Right renal pelvis (tissue), 4 donors: Measurements from ENCODE around the gene GHITM. TPM values are rescaled to one million over a fixed set of nuclear protein-coding genes. Genes with fewer than 3 reads are reported as not detected.
"Not testable (repeated sequence)": the region's sequence is repeated elsewhere in the genome, so short reads cannot be mapped to it uniquely, and the experiment has no call there.

Source experiments
- DNase-seq, 4 donors: peaks; one replicate each; pipeline ENCODE4 v3.0.0-alpha.2; 2013; ENCODE audit warnings: low read depth in 4 of 4, low spot score in 3 of 4, missing footprints in 1 of 4
- polyA plus RNA-seq, 4 donors: library from polyadenylated mRNA; unstranded; fragments of 120-200 nt; gene quantifications; one replicate each; pipeline ENCODE4 v1.2.1, GENCODE V29; 2013; ENCODE audit not compliant: insufficient read length in 4 of 4

The GHITM gene
- polyA plus RNA-seq, 4 donors, result 180 to 205 (median 193) TPM

GRCh38 chr10:84173501-84173929 lies 34.2 kb downstream of the GHITM start, which contains the start of gene GPR15LG:
Gene GPR15LG, plus strand, starts transcription at chr10:84173801. Its CDS starts 51 bp downstream, at chr10:84173852.
- no peak for DNase-seq

GRCh38 chr10:84175436-84175835 lies 36.1 kb downstream of the GHITM start:
- DNase-seq, result no peak

DNA sequence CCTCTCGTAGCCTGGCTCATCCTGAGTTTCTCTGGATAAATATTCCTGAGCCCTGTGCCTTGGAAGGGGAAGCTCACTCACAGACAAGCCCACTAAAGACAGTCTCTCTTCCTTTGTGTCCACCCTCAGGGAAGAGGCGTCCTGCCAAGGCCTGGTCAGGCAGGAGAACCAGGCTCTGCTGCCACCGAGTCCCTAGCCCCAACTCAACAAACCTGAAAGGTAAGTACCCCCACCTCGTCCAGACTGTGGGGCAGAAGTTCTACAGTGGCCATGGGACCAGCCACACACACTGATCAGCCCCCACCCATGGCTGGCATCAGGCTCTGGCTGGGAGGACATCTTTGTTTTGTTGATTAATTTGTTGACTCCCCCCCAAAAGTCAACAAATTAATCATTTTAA lies 37.0 kb downstream of the GHITM start:
- no peak for DNase-seq

DNA sequence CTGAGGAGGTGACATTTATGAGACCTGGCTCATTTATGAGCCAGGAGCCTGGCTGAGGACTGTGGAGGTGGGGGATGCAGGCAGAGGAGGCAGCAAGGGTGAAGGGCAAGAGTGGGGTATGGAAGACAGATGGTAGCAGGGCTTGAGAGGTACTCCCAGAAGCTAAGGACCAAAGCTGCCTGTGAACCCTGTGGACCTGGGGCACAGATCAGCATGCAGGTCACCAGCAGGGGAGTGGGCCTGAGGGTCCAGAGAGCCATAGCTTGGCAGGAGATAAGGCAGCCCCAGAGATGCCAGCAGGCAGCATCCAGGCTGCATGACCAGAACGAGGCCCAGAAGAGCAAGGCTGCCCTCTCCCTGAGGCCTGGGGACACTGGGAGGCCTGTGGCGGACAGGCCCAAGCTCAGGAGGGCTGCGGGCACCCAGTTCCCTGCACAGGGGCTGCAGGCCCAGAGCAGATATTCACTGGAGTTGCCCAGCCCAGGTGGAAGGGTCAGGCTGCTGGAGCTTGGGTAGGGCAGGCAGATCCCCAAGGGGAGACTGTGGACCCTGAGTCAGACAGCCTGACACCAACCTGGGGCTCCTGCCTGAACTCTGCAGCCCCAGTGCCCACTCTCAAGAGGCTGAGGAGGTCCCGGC lies 37.6 kb downstream of the GHITM start:
- DNase-seq, result no peak

DNA sequence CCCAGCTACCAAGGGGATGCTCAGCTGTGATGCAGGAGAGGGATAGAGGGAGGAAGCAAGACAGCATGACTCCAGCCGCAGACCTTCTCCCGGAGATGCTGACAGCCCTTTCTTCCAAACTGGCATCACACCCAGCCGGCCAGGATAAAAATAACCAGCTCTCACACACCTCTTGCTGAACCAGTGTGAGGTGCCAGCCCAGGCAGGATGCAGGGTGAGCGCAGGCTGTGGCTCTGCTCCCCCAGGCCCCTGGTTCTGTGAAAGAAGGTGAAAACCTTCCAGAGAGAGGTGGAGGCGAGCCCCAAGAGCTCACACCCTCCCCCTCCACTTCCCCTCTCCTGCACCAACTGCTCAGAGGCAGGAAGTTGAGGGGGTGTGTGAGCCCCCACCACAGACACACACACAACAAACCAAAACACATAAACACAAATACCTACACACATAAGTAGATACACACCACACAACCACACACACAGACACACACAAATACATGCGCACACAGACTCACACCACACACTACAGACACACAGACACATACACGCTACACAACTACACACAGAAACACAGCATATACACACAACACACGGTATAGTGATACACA lies 38.3 kb downstream of the GHITM start:
- no peak for DNase-seq

GRCh38 chr10:84178160-84178609 lies 38.9 kb downstream of the GHITM start:
- DNase-seq, result no peak

DNA sequence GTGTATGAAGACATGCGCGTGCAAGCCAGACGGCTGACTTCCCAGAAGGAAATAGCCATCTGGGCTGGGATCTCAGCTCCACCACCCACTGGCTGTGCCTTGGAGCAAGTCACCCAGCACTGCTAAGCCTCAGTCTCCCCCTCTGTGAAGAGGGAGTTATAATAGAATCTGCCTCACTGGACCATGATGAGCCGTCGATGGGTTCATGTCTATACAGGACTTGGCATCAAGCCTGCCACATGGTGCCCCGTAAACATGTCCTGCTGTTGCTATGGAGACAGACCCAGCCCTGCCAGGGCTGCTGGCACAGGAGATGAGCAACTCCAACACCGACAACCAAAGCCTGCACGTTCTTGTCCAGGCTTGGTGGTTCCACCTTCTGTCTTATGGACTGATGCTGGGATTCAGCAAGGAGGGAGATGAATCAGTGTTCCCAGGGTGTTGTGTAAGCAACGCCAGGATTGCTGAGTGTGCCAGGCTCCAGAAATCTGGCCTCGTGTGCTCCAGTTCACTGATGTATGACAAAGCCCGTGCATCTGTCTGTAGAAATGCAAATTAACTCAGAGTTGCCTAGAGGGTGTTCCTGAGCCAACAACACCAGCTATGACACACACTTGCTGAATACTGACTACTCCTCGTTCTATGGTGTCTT lies 39.9 kb downstream of the GHITM start:
- peak in 3 of 4 donors; percentile 27 to 47 (median 35) for DNase-seq

GRCh38 chr10:84180386-84180785 lies 41.1 kb downstream of the GHITM start:
- not testable (repeated sequence) for DNase-seq

DNA sequence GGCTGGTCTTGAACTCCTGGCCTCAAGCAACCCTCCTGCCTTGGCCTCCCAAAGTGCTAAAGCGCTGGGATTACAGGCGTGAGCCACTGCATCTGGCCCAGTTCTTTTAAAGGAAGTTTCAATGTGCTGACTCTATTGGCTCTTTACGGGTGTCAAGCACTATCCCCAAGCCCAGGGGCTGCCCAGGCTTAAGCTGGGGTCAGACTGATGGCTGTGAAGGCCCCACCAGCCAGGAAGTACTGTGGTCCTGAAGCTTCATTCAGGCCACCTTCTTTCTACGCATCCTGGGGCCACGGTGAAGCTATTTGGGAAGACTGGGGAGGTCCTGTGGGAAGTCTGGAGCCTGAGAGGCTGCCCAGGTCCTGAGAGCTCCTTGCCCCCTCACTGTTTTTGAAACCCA lies 42.3 kb downstream of the GHITM start:
- no peak for DNase-seq

GRCh38 chr10:84184517-84184916 lies 45.2 kb downstream of the GHITM start:
- DNase-seq, result no peak

- no peak for DNase-seq
Observed at GRCh38 chr10:84185526-84186175, 46.3 kb downstream of the GHITM start.

DNA sequence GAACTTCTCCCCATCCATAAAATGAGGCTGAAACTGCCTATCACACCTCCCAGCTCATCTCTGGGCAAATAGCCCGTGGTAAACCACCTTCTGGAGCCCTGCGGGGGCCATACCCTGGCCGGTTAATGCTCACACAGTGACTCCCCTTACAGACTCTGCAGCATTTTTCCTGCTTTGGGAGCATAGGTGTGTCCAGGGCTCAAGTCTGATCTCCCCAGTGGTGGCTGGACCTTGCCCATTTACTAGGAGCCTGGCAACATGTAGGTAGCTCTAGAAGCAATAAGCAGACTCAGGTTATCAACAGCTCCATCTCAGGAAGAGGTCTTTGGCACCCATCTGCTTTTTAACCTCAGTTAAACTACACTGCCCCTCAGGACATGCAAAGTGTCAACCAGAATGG lies 49.5 kb downstream of the GHITM start:
- no peak for DNase-seq

DNA sequence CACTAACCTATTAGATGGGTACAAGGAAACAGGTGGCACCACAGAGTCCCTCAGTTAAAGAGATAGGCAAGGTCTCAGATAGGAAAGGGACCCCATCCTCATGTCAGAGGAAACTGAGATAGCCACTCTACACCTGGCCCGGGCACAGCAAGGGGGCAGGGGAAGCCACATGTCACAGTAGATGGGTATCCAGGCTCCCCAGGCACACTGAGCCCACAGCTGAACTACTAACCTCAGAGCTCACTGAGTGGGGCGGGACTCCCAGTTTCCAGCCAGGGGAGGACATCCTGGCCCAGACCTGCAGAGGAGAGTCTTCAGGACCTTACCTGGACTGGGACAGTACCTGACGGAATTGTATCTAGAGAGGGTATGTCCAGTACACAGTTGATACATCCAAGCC lies 51.3 kb downstream of the GHITM start:
- no peak for DNase-seq

- DNase-seq, result no peak
Observed at GRCh38 chr10:84191106-84191505, 51.8 kb downstream of the GHITM start.

GRCh38 chr10:84193327-84193726 lies 54.0 kb downstream of the GHITM start:
- no peak for DNase-seq

- no peak for DNase-seq
Observed at GRCh38 chr10:84193846-84194423, 54.6 kb downstream of the GHITM start.

GRCh38 chr10:84194424-84195043 lies 55.2 kb downstream of the GHITM start, which contains the start of gene CDHR1:
Gene CDHR1, plus strand, starts transcription at chr10:84194537. Its CDS starts 224 bp downstream, at chr10:84194761.
- DNase-seq, result no peak

- no peak for DNase-seq
Observed at GRCh38 chr10:84195044-84195830, 55.9 kb downstream of the GHITM start.

DNA sequence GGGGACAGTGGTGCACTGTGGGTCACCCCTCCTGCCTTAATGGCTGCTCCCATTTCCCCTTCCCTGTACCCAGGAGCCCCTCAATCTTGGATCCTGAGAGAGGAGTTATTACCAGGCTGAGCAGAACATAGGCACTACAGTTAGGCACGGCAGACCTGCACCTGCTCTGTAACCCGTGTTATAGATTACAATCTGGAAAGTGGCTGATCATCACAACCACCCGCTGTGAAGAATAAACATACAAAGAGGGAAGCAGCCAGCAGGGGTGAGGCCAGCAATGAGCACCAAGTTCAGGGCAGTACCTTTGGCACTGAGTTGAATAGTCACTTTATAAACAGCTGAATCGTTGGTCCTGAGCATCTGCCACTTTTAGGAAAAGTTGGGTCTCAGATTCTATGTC lies 56.8 kb downstream of the GHITM start:
- DNase-seq, result no peak

DNA sequence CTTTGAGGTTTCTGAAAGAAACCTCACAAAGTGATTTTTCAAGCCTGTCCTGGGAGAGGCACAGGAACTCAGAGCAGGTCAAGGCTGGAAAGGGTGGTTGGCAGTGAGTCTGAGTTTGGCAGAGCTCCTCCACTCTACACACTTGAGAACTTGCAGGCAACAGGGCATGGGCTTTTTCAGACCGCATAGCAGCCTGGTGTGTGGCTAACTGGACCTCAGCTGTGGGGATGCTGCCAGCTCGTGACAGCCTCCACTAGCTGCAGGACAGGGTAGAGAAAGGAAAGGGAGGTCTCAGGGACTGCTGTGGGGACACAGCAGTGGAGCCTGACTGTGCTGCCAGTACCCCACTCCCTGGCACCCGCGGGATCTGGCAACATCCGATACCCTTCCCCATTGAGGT lies 57.6 kb downstream of the GHITM start:
- DNase-seq, result no peak
